HepG2 (cell line): ENCODE measurements around the gene SYNM. TPM values are rescaled to one million over a fixed set of nuclear protein-coding genes. Genes with fewer than 3 reads are reported as not detected.

Experiments
- ATAC-seq: fragments of 200-7000 bp; cut with Tn5 transposase; 3 replicates; pipeline ENCODE4 v1.9.1; 2020; ENCODE audit warnings: mild to moderate bottlenecking, moderate library complexity
- BruUV-seq: library from RNA; stranded (reverse); fragments of 400-500 nt; replicated peaks from 2 replicates; lab custom pipeline; 2021; lab: Mats Ljungman, UMichigan
- CTCF ChIA-PET: fragments of 300-600 bp; formaldehyde crosslinking; extraction: SDS; loops from one replicate; lab custom pipeline; 2021; ENCODE audit warnings: low total read pairs, inconsistent platforms, low intra/inter-chr PET ratio; lab: Yijun Ruan, JAX
- POLR2A ChIA-PET: fragments of 350-600 bp; sonication (Branson Sonifier 250); formaldehyde crosslinking; loops from one replicate; lab custom pipeline; 2020; ENCODE audit warnings: antibody characterized with exemption, inconsistent platforms; lab: Yijun Ruan, JAX
- DNase-seq: peaks from one replicate; pipeline ENCODE4 v3.0.0-alpha.2; 2015; ENCODE audit warnings: low spot score
- FAIRE-seq: peaks from 3 replicates; lab custom pipeline; 2011; peaks lifted over from hg19 to GRCh38; lab: Jason Lieb, UNC
- H2AFZ ChIP-seq: one replicate; pipeline ENCODE4 v1.6.1; 2011; ENCODE audit warnings: low read length, inconsistent platforms
- H3K27ac ChIP-seq: fragments of 300-600 bp; 3 replicates; pipeline ENCODE4 v1.8.0; 2011; ENCODE audit warnings: mixed run types, mild to moderate bottlenecking, mixed read lengths, low read length, inconsistent platforms; ENCODE audit not compliant: insufficient read depth; ENCODE audit errors: extremely low read length
- H3K27me3 ChIP-seq, 2 experiments: fragments of 200-600 bp in 1 of 2; 2 replicates in 1 of 2; 3 replicates in 1 of 2; pipeline versions ENCODE4 v1.6.0 to v1.8.0; 2011; ENCODE audit warnings: low read length in 2 of 2, mild to moderate bottlenecking in 2 of 2, moderate library complexity in 2 of 2, inconsistent platforms in 1 of 2; ENCODE audit not compliant: insufficient read depth in 2 of 2, control insufficient read depth in 1 of 2
- H3K36me3 ChIP-seq, 2 experiments: fragments of 200-600 bp in 1 of 2; replicated peaks in 1 of 2; 2 replicates in 1 of 2; 3 replicates in 1 of 2; pipeline versions ENCODE4 v1.5.1 to v1.8.0; 2011; ENCODE audit warnings: low read length in 2 of 2, inconsistent platforms in 1 of 2; ENCODE audit not compliant: insufficient read depth in 2 of 2, control insufficient read depth in 1 of 2
- H3K4me1 ChIP-seq: 2 replicates; pipeline ENCODE4 v1.5.1; 2012; ENCODE audit warnings: low read length, inconsistent platforms; ENCODE audit not compliant: insufficient read depth
- H3K4me2 ChIP-seq: 2 replicates; pipeline ENCODE4 v1.6.0; 2011; ENCODE audit warnings: low read depth, low read length, inconsistent platforms
- H3K4me3 ChIP-seq, 3 experiments: fragments of 200-600 bp in 1 of 3; sonication (generic), shearing (Covaris generic) in 1 of 3; replicated peaks in 1 of 3; 2 replicates each; pipeline ENCODE4 v1.5.1; 2011 to 2016; ENCODE audit warnings: low read length in 3 of 3, inconsistent platforms in 2 of 3, low read depth in 2 of 3, mild to moderate bottlenecking in 2 of 3, control low read depth in 1 of 3, mixed read lengths in 1 of 3; ENCODE audit not compliant: insufficient read depth in 1 of 3
- H3K79me2 ChIP-seq: one replicate; pipeline ENCODE4 v1.6.1; 2011; ENCODE audit warnings: low read length, inconsistent platforms; ENCODE audit not compliant: insufficient read depth
- H3K9ac ChIP-seq: 2 replicates; pipeline ENCODE4 v1.6.0; 2011; ENCODE audit warnings: mild to moderate bottlenecking, low read depth, low read length, inconsistent platforms; ENCODE audit not compliant: insufficient read depth
- H3K9me3 ChIP-seq: 2 replicates; pipeline ENCODE4 v1.5.1; 2012; ENCODE audit warnings: mild to moderate bottlenecking, low read length
- H4K20me1 ChIP-seq: 2 replicates; pipeline ENCODE4 v1.6.0; 2011; ENCODE audit warnings: inconsistent platforms, mild to moderate bottlenecking, low read length, moderate library complexity; ENCODE audit not compliant: insufficient read depth
- CENPT ChIP-seq: sonication (generic); formaldehyde crosslinking; IDR thresholded peaks from 2 replicates; pipeline ENCODE4 v1.8.0; 2022; ENCODE audit warnings: low read depth, mild to moderate bottlenecking, moderate library complexity, missing genetic modification reagents
- FOXO1 ChIP-seq: sonication (generic); formaldehyde crosslinking; IDR thresholded peaks from 2 replicates; pipeline ENCODE4 v1.4.0; 2020; ENCODE audit warnings: missing genetic modification reagents
- SATB2 ChIP-seq: sonication (generic); formaldehyde crosslinking; IDR thresholded peaks from 2 replicates; pipeline ENCODE4 v1.5.0; 2020; ENCODE audit warnings: missing genetic modification reagents
- SMAD9 ChIP-seq: sonication (generic); formaldehyde crosslinking; IDR thresholded peaks from 2 replicates; pipeline ENCODE4 v1.5.1; 2020; ENCODE audit warnings: mild to moderate bottlenecking, missing genetic modification reagents
- SNAPC5 ChIP-seq: sonication (generic); formaldehyde crosslinking; IDR thresholded peaks from 2 replicates; pipeline ENCODE4 v1.8.1; 2023; ENCODE audit warnings: mild to moderate bottlenecking, missing genetic modification reagents, borderline replicate concordance
- STAT6 ChIP-seq: sonication (generic); formaldehyde crosslinking; IDR thresholded peaks from 2 replicates; pipeline ENCODE4 v1.4.0; 2020; ENCODE audit warnings: missing genetic modification reagents, mild to moderate bottlenecking, borderline replicate concordance
- THAP9 ChIP-seq: sonication (generic); formaldehyde crosslinking; IDR thresholded peaks from 2 replicates; pipeline ENCODE4; 2020; ENCODE audit warnings: missing genetic modification reagents, mild to moderate bottlenecking, borderline replicate concordance
- ZFP90 ChIP-seq: sonication (generic); formaldehyde crosslinking; IDR thresholded peaks from 2 replicates; pipeline ENCODE4 v1.8.0; 2022; ENCODE audit warnings: missing genetic modification reagents, mild to moderate bottlenecking, inconsistent platforms, borderline replicate concordance
- ZNF281 ChIP-seq: sonication (generic); formaldehyde crosslinking; IDR thresholded peaks from 2 replicates; pipeline ENCODE4 v1.4.0; 2020; ENCODE audit warnings: missing genetic modification reagents, borderline replicate concordance
- ZNF563 ChIP-seq: sonication (generic); formaldehyde crosslinking; IDR thresholded peaks from 2 replicates; pipeline ENCODE4 v1.8.0; 2022; ENCODE audit warnings: mild to moderate bottlenecking, moderate library complexity, missing genetic modification reagents
- ZNF75D ChIP-seq: sonication (generic); formaldehyde crosslinking; IDR thresholded peaks from 2 replicates; pipeline ENCODE4 v1.8.1; 2023; ENCODE audit warnings: missing genetic modification reagents, mild to moderate bottlenecking, borderline replicate concordance
- ZNF781 ChIP-seq: sonication (generic); formaldehyde crosslinking; IDR thresholded peaks from 2 replicates; pipeline ENCODE4 v1.5.1; 2020; ENCODE audit warnings: borderline replicate concordance, mild to moderate bottlenecking, missing genetic modification reagents; ENCODE audit errors: not compliant biosample characterization
- WGBS: methylation state at CpG from one replicate; pipeline ENCODE4 v1.1.6; 2017; ENCODE audit warnings: low lambda C conversion rate; 5-methylcytosine and 5-hydroxymethylcytosine counted together
- in situ Hi-C: cut with HindIII; loops from 2 replicates; pipeline ENCODE4 v1.10.0; 2017; ENCODE audit warnings: low pct_unique_long_range_greater_than_20kb; ENCODE audit not compliant: extremely low pct_ligation_motif_present
- intact Hi-C: fragments of 100-400 bp; cut with micrococcal nuclease; formaldehyde crosslinking; loops from one replicate; pipeline ENCODE4 v1.10.0; 2022; ENCODE audit not compliant: unreplicated experiment
- polyA plus RNA-seq, 8 experiments: library from polyadenylated mRNA; depleted of rRNA in 3 of 8; stranded (reverse) in 7 of 8; unstranded in 1 of 8; fragments of >200 nt; fragmentation: Illumina TruSeq in 4 of 8; extraction: Trizol in 4 of 8; gene quantifications; 2 replicates each; pipeline versions ENCODE4 v1.2.1 to v1.2.3, GENCODE V29; 2011 to 2016; ENCODE audit warnings: low read depth in 4 of 8, missing spikeins in 1 of 8, mixed read lengths in 1 of 8; ENCODE audit not compliant: insufficient read depth in 1 of 8
- total RNA-seq, 5 experiments: library from RNA; depleted of rRNA; stranded (reverse); fragments of >200 nt; fragmentation: Illumina TruSeq; extraction: Trizol; gene quantifications; 2 replicates each; pipeline ENCODE4 v1.2.3, GENCODE V29; 2016; ENCODE audit warnings: low read depth in 1 of 5

Gene SYNM
- total and polyA plus RNA-seq, 2 of the 13 experiments (the other 11 are each of a cell fraction or from before 2014, with no cell fraction given), result 1.1 to 3.7 TPM

- in situ Hi-C loops, result no loop called here
- TF ChIP-seq SATB2 (CRISPR knock-in tag) (no peak), THAP9 (CRISPR knock-in tag) (no peak), STAT6 (no peak), CENPT (CRISPR knock-in tag) (no peak), ZNF75D (CRISPR knock-in tag) (no peak), ZNF281 (CRISPR knock-in tag) (no peak), FOXO1 (no peak), SNAPC5 (CRISPR knock-in tag) (no peak), ZNF781 (CRISPR knock-in tag) (no peak), SMAD9 (CRISPR knock-in tag) (no peak), ZNF563 (no peak), ZFP90 (CRISPR knock-in tag) (no peak)
These were observed 10.7 kb downstream of the SYNM start for GRCh38 chr15:99115300-99116215.

More at GRCh38 chr15:99115300-99116215, 10.7 kb downstream of the SYNM start:
- no TSS peak for BruUV-seq
- Histone ChIP-seq H3K9me3 (no peaks in the 10 kb centered on the region), H2AFZ (no peak overlapping the region), H3K27ac (no peak overlapping the region), H4K20me1 (no peaks in the 10 kb centered on the region), H3K4me2 (no peak overlapping the region), H3K27me3 (no peaks in the 10 kb centered on the region), H3K9ac (no peak overlapping the region), H3K36me3 (no peaks in the 10 kb centered on the region; a peak in 1 of 5 replicates), H3K4me3 (no peak overlapping the region), H3K4me1 (peaks cover 22% of the 10 kb centered on the region), H3K79me2 (no peaks in the 10 kb centered on the region)
- POLR2A ChIA-PET, result interaction anchor here (1.8 kb wide), 1 partner anchor 10 kb away, joined by 5 read pairs; the partner anchor contains the start of gene SYNM
- CTCF ChIA-PET, result no interaction called here
- DNase-seq, result no peak
- 80% methylated on average over 10 of the region's 11 CpGs for WGBS
- intact Hi-C loops, result no loop called here
- FAIRE-seq, result no peak
- ATAC-seq, result no peak
